NCI-H748 treated with DMSO at 0.1 percent for 48 hours (cell line): ENCODE results near the gene INPP5E.

ENCODE experiments used
- DNase-seq: peaks from one replicate; lab custom pipeline; 2025; lab: John Stamatoyannopoulos, UW

INPP5E gene

DNA sequence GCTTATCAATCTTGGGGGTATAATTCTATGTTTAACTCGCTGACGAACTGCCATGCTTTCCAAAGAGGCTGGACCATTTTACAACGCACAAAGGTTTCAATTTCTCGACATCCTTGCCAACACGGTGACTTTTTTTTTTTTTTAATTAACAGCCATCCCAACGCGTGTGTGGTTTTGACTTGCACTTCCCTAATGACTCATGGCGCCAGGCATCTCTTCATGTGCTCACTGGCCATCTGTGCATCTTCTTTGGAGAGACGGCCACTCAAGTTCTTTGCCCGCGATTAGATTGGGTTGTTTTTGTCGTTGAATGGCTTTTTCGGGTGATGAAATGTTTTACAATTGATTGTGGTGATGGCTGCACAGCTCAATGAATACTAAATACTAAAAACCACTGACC, 53.6 kb downstream of the INPP5E start:
- DNase-seq, result no peak

DNA sequence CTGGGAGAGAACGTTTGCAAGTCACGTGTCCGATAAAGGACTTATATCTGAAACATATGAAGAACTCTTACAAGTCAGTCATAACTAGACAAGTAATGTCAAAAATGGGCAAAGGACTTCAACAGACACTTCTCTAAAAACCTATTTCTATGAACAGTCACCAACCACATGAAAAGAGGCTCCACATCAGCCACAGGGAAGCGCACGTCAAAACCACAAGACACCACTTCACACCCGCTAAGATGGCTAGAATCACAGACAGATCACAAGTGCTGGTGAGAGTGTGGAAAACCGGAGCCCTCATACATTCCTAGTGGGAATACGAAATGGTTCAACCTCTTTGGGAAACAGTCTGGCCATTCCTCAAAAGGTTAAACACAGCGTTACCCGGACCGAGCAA, 54.6 kb downstream of the INPP5E start:
- DNase-seq, result no peak

DNA sequence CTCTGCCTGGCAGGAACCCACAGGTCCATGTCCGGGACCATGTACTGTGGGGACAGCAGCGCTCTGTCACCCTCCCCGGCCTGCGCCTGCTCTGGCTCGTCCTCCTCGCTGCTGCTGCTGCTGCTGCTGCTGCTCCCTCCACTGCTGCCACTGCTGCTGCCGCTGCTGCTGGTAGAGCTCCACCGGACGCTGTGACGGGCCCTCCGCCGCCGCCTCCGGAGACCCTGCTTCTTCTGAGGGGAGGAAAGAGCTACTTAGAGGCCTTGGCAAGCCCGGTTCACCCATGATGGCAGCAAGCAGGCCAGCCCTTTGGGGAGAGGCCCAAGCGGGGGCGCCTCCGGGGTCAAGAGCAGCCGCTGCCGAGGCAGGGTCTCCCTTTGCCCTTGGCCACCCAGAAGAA, 56.2 kb downstream of the INPP5E start:
- no peak for DNase-seq

DNA sequence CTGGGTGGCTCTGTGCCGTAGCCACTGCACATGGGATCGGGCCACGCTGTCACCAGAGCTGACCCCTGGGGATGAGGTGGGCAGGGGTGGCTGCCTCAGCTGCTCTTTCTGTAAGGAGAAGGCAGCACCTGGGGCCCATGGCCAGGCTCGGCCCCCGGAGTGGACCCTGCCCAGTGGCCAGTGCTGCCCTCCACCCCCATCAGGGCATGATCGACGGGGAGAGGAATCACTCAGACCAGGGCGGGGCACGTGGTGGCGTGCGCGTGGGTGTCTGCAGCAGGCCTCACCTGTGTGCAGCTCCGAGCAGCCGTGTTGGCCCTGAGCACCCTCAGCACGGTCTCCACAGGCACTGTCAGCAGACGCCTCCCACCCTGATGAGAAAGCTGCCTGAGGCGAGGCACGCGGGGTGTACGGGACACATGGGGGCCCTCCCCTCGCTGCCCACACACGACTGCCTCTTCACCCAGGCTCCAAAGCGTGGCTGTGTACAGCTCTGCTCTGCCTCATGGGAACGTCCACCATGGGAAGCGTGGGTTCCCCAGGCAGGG, 57.6 kb downstream of the INPP5E start:
- no peak for DNase-seq

DNA sequence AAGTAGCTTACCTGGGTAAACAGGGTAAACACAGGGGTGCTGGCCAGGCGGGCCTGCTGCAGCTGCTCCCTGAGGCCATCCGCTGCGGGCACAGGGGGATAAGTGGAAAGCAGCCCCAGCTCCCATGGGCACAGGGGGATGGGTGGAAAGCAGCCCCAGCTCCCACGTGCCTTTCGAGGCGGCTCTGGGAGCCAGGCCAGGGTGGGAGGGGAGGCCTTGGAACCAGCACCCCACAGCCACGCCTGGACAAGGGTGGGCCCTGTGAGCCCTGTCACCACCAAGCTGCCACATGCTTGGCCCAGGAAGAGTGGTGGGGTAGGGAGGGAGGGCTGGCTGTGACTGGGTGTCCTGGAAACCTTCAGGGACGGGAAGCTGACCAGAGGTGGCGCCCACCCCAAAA, 58.3 kb downstream of the INPP5E start:
- DNase-seq, result no peak

DNA sequence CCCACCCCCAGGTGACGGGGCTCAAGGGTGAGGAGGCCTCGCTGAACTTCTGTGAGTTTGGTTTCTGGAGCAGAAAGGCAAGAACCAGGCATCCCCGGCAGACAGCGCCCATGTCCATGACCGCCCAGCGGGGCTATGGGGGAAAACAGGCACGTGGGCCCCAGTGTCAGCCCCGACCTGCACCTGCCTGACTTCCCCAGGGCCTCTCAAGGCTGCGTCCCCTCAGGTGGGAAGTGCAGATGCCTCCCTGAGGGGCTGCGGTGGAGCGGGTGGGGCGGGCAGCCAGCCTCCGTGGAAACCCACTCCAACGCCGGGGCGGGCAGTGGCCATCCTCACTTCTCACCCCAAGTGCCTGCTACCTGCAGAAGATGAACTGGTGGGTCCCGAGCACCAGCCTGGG, 59.3 kb downstream of the INPP5E start:
- no peak for DNase-seq

DNA sequence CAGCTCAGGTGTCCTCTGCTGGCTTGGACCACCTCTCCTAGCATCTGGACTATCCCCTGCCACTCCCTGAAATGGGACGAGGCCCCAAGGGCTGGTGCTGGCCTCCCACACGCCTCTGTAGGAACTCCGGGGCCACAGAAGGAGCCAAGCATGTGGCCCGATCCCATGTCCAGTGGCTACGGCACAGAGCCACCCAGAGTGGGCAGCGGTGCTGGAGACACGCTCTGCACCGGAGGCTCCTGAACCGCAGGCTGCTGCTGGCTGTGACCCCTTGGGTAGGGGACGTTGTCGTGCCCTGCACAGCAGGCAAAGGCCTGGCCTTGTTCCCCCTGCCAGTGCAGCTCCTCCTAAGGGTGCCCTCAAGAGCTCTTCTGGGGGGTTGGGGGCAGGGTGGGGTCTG, 59.8 kb downstream of the INPP5E start:
- no peak for DNase-seq

- no peak for DNase-seq
Observed at GRCh38 chr9:136379401-136379800, 60.2 kb downstream of the INPP5E start.

DNA sequence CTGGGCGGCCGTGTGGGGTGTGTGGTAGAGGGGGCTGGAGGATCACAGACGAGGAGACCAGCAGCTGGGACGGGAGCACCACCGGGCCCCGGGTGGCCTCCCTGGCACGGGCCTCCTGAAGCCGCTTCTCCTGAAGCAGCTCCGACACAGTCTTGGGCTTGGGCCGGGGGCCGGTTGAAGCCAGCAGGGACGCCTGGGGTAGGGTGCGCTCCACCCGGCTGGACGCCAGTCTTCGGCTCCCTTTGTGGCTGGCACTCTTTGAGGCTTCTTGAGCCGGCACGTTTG, 60.7 kb downstream of the INPP5E start:
- DNase-seq, result no peak
